ENCODE measurements around the gene SREK1. TPM values are rescaled to one million over a fixed set of nuclear protein-coding genes. Genes with fewer than 3 reads are reported as not detected.
A peak's percentile ranks its signal among the peaks of the same experiment; 100 is the strongest.
"Not testable (repeated sequence)": the region's sequence is repeated elsewhere in the genome, so short reads cannot be mapped to it uniquely, and the experiment has no call there.

Gene SREK1
- total RNA-seq, 4 donors from 2014 or later: 29.9 to 51.9 (median 44.9) TPM

GRCh38 chr5:66207800-66208561 is 63.9 kb downstream of the SREK1 start:
- intact Hi-C loops (cut with DNase I): no loop called here
- Histone ChIP-seq H3K4me1 (no peaks in the 10 kb centered on the region), H3K4me3 (no peak overlapping the region), H3K9me3 (no peaks in the 10 kb centered on the region), H3K27me3 (no peaks in the 10 kb centered on the region), H3K36me3 (no peaks in the 10 kb centered on the region), H3K27ac (replicated peaks in 1 of 4) (no peak overlapping the region)
- no peak for DNase-seq (ENCODE audit: extremely low spot score)
- TF ChIP-seq POLR2AphosphoS5 (IDR thresholded peaks at IDR 0.05): no peak
- no peak for TF ChIP-seq CTCF (IDR thresholded peaks at IDR 0.05)
- no peak for TF ChIP-seq POLR2A (IDR thresholded peaks at IDR 0.05; ENCODE audit: low read depth)
- TF ChIP-seq EP300 (IDR thresholded peaks at IDR 0.05): no peak
- WGBS: 65% methylated on average over 10 of the region's 10 CpGs

- WGBS: 89% methylated on average over 4 of the region's 4 CpGs
- no peaks in the 10 kb centered on the region for H3K36me3 ChIP-seq
- no peak for DNase-seq (ENCODE audit: extremely low spot score)
- H3K27ac ChIP-seq (replicated peaks in 1 of 4): no peak overlapping the region
- H3K4me3 ChIP-seq: no peak overlapping the region
- H3K9me3 ChIP-seq: no peaks in the 10 kb centered on the region
- no peaks in the 10 kb centered on the region for H3K27me3 ChIP-seq
- intact Hi-C loops (cut with DNase I): no loop called here
- H3K4me1 ChIP-seq: no peaks in the 10 kb centered on the region
- TF ChIP-seq CTCF (IDR thresholded peaks at IDR 0.05) (no peak), EP300 (IDR thresholded peaks at IDR 0.05) (no peak), POLR2AphosphoS5 (IDR thresholded peaks at IDR 0.05) (no peak), POLR2A (IDR thresholded peaks at IDR 0.05; ENCODE audit: low read depth) (no peak)
Observed at GRCh38 chr5:66209350-66209749, 65.2 kb downstream of the SREK1 start.

- no peak overlapping the region for H3K4me3 ChIP-seq
- H3K36me3 ChIP-seq: no peaks in the 10 kb centered on the region
- TF ChIP-seq POLR2AphosphoS5 (IDR thresholded peaks at IDR 0.05) (no peak), CTCF (IDR thresholded peaks at IDR 0.05) (no peak), EP300 (IDR thresholded peaks at IDR 0.05) (no peak), POLR2A (IDR thresholded peaks at IDR 0.05; ENCODE audit: low read depth) (no peak)
- H3K27me3 ChIP-seq: no peaks in the 10 kb centered on the region
- WGBS: 87% methylated on average over 6 of the region's 6 CpGs
- DNase-seq (ENCODE audit: extremely low spot score): no peak
- no peaks in the 10 kb centered on the region for H3K4me1 ChIP-seq
- no peaks in the 10 kb centered on the region for H3K9me3 ChIP-seq
- intact Hi-C loops (cut with DNase I): no loop called here
- H3K27ac ChIP-seq (replicated peaks in 1 of 4): no peak overlapping the region
Observed at GRCh38 chr5:66209794-66210193, 65.7 kb downstream of the SREK1 start.

- no peaks in the 10 kb centered on the region for H3K27me3 ChIP-seq
- DNase-seq (ENCODE audit: extremely low spot score): no peak
- 74% methylated on average over 2 of the region's 2 CpGs for WGBS
- H3K36me3 ChIP-seq: no peaks in the 10 kb centered on the region
- H3K4me1 ChIP-seq: no peaks in the 10 kb centered on the region
- H3K9me3 ChIP-seq: no peaks in the 10 kb centered on the region
- intact Hi-C loops (cut with DNase I): no loop called here
- H3K4me3 ChIP-seq: no peak overlapping the region
- TF ChIP-seq EP300 (IDR thresholded peaks at IDR 0.05) (no peak), POLR2A (IDR thresholded peaks at IDR 0.05; ENCODE audit: low read depth) (no peak), CTCF (IDR thresholded peaks at IDR 0.05) (no peak), POLR2AphosphoS5 (IDR thresholded peaks at IDR 0.05) (no peak)
- no peak overlapping the region for H3K27ac ChIP-seq (replicated peaks in 1 of 4)
Observed at GRCh38 chr5:66213533-66213932, 69.4 kb downstream of the SREK1 start.

GRCh38 chr5:66222455-66222854 is 78.4 kb downstream of the SREK1 start:
- 70% methylated on average over 2 of the region's 5 CpGs for WGBS
- intact Hi-C loops (cut with DNase I): no loop called here
- TF ChIP-seq CTCF (IDR thresholded peaks at IDR 0.05) (no peak), POLR2AphosphoS5 (IDR thresholded peaks at IDR 0.05) (no peak), POLR2A (IDR thresholded peaks at IDR 0.05; ENCODE audit: low read depth) (no peak), EP300 (IDR thresholded peaks at IDR 0.05) (no peak)

GRCh38 chr5:66222896-66223295 is 78.8 kb downstream of the SREK1 start:
- intact Hi-C loops (cut with DNase I); H3K4me3 ChIP-seq; H3K9me3 ChIP-seq; H3K27ac ChIP-seq (replicated peaks in 1 of 4); H3K4me1 ChIP-seq; H3K36me3 ChIP-seq; H3K27me3 ChIP-seq: not testable (repeated sequence)
- DNase-seq (ENCODE audit: extremely low spot score): peak; percentile 37
- WGBS: 92% methylated on average over 4 of the region's 4 CpGs

More at GRCh38 chr5:66222455-66222854, 78.4 kb downstream of the SREK1 start:
- Histone ChIP-seq H3K9me3 (no peaks in the 10 kb centered on the region), H3K27ac (replicated peaks in 1 of 4) (no peak overlapping the region), H3K27me3 (no peaks in the 10 kb centered on the region), H3K4me3 (no peak overlapping the region), H3K4me1 (no peaks in the 10 kb centered on the region), H3K36me3 (peaks cover 0 to 3% (median 0%) of the 10 kb centered on the region in 4 donors)
- DNase-seq (ENCODE audit: extremely low spot score): peak; percentile 66

Data from esophagus muscularis mucosa (tissue), 4 donors.